ENCODE results near the gene MINK1.

- TF ChIP-seq POLR2AphosphoS5 (IDR thresholded peaks at IDR 0.05; ENCODE audit: low read depth) (no peak), CTCF (IDR thresholded peaks at IDR 0.05; ENCODE audit: insufficient read depth, low read length) (no peak)
These were observed 37.7 kb downstream of the MINK1 start for GRCh38 chr17:4870855-4871254.
